OCI-LY1 (cell line): ENCODE results near the gene MPST.

ENCODE experiments used
- H2AFZ ChIP-seq: fragments of 200-600 bp; sonication (generic), shearing (Covaris generic); 2 replicates; pipeline ENCODE4 v1.6.0; 2014; ENCODE audit warnings: antibody characterized with exemption, mild to moderate bottlenecking, low read length
- H3F3A ChIP-seq: fragments of 200-600 bp; sonication (generic), shearing (Covaris generic); 2 replicates; pipeline ENCODE4 v1.6.0; 2014; ENCODE audit warnings: mild to moderate bottlenecking, antibody characterized with exemption, low read length, moderate library complexity; ENCODE audit not compliant: insufficient read depth
- H3K27ac ChIP-seq: fragments of 200-600 bp; sonication (generic); 2 replicates; pipeline ENCODE4 v1.5.1; 2014; ENCODE audit warnings: low read length, mixed run types, mild to moderate bottlenecking, low read depth; ENCODE audit not compliant: poor library complexity, severe bottlenecking
- H3K27me3 ChIP-seq: fragments of 200-600 bp; sonication (generic); 2 replicates; pipeline ENCODE4 v1.6.0; 2014; ENCODE audit warnings: antibody characterized with exemption, mild to moderate bottlenecking, low read length, moderate library complexity; ENCODE audit not compliant: insufficient read depth
- H3K36me3 ChIP-seq: fragments of 200-600 bp; sonication (generic); 2 replicates; pipeline ENCODE4 v1.6.1; 2014; ENCODE audit warnings: mild to moderate bottlenecking, antibody characterized with exemption, low read length, moderate library complexity, mixed read lengths; ENCODE audit not compliant: insufficient read depth
- H3K4me1 ChIP-seq: fragments of 200-600 bp; sonication (generic); 2 replicates; pipeline ENCODE4 v1.5.1; 2014; ENCODE audit warnings: mild to moderate bottlenecking, low read length, moderate library complexity; ENCODE audit not compliant: insufficient read depth, severe bottlenecking
- H3K4me2 ChIP-seq: fragments of 200-600 bp; sonication (generic), shearing (Covaris generic); 2 replicates; pipeline ENCODE4 v1.6.1; 2014; ENCODE audit warnings: low read length
- H3K4me3 ChIP-seq: fragments of 200-600 bp; sonication (generic); 2 replicates; pipeline ENCODE4 v1.5.1; 2014; ENCODE audit warnings: low read length, low read depth, mild to moderate bottlenecking, mixed read lengths; ENCODE audit not compliant: poor library complexity, severe bottlenecking
- H3K79me2 ChIP-seq: fragments of 200-600 bp; shearing (Covaris generic); 2 replicates; pipeline ENCODE4 v1.6.1; 2016; ENCODE audit warnings: mixed run types, low read length, mixed read lengths; ENCODE audit not compliant: insufficient read depth
- H3K9ac ChIP-seq: fragments of 200-600 bp; sonication (generic), shearing (Covaris generic); 2 replicates; pipeline ENCODE4 v1.6.1; 2014; ENCODE audit warnings: mild to moderate bottlenecking, low read length, mixed read lengths
- H3K9me2 ChIP-seq: fragments of 200-600 bp; sonication (generic), shearing (Covaris generic); 2 replicates; pipeline ENCODE4 v1.6.1; 2014; ENCODE audit warnings: low read depth, mild to moderate bottlenecking, low read length, mixed read lengths
- H3K9me3 ChIP-seq: fragments of 200-600 bp; shearing (Covaris generic); 2 replicates; pipeline ENCODE4 v1.6.1; 2014; ENCODE audit warnings: low read length, mixed read lengths
- H4K20me1 ChIP-seq: fragments of 200-600 bp; sonication (generic), shearing (Covaris generic); 2 replicates; pipeline ENCODE4 v1.6.0; 2016; ENCODE audit warnings: mild to moderate bottlenecking, low read length; ENCODE audit not compliant: insufficient read depth
- EZH2 ChIP-seq: fragments of 200-600 bp; sonication (generic), shearing (Covaris generic); IDR thresholded peaks from 2 replicates; pipeline ENCODE4 v1.8.0; 2017; ENCODE audit warnings: borderline replicate concordance, mixed run types, mild to moderate bottlenecking, antibody characterized with exemption, low read length, moderate library complexity, mixed read lengths
- TF ChIP-seq, protein P1 (sequence below): fragments of 200-600 bp; sonication (generic), shearing (Covaris generic); IDR thresholded peaks from 2 replicates; pipeline ENCODE4 v1.5.1; 2017; ENCODE audit warnings: mild to moderate bottlenecking, antibody characterized with exemption, low read length, moderate library complexity, mixed read lengths

Gene MPST

DNA sequence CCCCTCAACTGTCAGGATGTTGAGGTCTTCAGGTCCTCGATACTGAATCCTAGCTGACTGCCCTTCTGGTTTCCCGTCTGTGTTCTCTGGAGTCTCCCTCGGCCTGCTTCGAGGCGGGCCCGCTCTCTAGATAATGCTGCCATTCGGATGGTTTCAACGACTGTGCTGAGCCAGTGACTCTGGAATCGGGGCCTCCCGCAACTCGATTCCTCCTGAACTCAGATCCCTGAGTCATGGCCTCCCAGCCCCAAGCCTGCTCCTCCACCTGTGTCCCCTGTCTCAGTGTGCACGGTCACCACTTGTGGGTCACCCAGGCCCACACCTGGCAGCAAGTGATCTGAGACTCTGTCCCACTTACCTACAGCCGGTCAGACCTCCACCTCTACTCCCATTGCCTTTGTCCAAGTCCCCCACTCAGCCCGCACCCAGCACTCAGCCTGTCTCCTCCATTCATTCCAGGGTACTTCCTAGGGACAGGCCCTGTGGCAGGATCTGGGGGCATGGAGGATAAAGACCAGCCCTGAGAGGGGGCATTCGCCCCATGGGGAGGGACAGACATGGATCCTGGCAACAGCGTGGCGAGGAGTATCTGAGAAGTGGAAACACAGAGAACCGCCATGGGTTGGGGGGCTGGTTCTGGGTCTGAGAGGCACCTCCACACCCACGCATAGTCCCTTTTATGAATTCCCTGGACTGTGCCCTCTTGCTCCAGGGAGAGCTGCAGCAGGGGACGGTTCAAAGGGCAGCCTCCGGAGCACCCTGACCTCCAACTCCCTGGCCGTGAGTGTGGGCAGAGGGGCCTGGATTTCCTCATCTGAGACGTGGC is 14.3 kb downstream of the MPST start:
- no peak overlapping the region for H3K9ac ChIP-seq

DNA sequence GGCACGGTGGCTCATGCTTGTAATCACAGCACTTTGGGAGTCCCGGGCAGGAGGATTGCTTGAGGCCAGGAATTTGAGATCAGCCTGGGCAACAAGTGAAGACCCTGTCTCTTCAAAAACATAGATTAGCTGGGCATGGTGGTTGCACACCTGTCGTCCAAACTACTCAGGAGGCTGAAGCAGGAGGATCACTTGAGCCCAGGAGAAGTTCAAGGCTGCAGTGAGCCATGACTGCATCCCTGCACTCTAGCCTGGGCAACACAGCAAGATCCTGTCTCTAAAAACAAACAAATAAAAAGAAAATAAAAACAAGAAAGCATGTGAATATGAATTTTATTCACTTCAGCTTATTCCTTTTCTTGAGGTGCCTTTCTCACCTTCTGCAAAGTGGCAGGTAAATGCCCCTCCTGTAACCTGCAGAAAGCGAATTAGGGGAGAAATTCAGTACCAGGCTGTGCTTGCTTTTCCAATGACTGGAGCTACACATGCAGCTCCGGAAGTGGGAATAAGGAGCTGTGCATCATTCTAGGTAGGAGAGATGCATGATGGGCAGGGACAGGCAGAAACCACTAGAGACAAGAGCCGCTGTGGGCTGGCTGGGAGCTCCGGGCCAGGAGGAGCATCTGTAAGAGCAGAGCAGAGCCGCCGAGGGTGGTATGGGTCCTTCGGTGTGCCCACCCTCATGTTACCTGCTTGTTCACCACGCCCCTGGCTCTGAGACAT is 17.3 kb downstream of the MPST start:
- no peaks in the 10 kb centered on the region for H3K27me3 ChIP-seq
- TF ChIP-seq EZH2, result no peak
- TF ChIP-seq, protein P1, sequence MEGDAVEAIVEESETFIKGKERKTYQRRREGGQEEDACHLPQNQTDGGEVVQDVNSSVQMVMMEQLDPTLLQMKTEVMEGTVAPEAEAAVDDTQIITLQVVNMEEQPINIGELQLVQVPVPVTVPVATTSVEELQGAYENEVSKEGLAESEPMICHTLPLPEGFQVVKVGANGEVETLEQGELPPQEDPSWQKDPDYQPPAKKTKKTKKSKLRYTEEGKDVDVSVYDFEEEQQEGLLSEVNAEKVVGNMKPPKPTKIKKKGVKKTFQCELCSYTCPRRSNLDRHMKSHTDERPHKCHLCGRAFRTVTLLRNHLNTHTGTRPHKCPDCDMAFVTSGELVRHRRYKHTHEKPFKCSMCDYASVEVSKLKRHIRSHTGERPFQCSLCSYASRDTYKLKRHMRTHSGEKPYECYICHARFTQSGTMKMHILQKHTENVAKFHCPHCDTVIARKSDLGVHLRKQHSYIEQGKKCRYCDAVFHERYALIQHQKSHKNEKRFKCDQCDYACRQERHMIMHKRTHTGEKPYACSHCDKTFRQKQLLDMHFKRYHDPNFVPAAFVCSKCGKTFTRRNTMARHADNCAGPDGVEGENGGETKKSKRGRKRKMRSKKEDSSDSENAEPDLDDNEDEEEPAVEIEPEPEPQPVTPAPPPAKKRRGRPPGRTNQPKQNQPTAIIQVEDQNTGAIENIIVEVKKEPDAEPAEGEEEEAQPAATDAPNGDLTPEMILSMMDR, result no peak
- no peak overlapping the region for H3K4me2 ChIP-seq
- no peaks in the 10 kb centered on the region for H3K79me2 ChIP-seq
- no peaks in the 10 kb centered on the region for H3K9me3 ChIP-seq
- no peaks in the 10 kb centered on the region for H3K4me1 ChIP-seq
- no peaks in the 10 kb centered on the region for H3F3A ChIP-seq
- H4K20me1 ChIP-seq, result no peaks in the 10 kb centered on the region
- H3K4me3 ChIP-seq, result no peak overlapping the region
- no peak overlapping the region for H2AFZ ChIP-seq
- no peaks in the 10 kb centered on the region for H3K36me3 ChIP-seq
- H3K9me2 ChIP-seq, result no peaks in the 10 kb centered on the region
- H3K9ac ChIP-seq, result no peak overlapping the region
- no peak overlapping the region for H3K27ac ChIP-seq

More for the DNA sequence above, 14.3 kb downstream of the MPST start:
- Histone ChIP-seq H3K79me2 (no peaks in the 10 kb centered on the region), H3K27ac (no peak overlapping the region), H3K9me3 (no peaks in the 10 kb centered on the region), H3K4me1 (no peaks in the 10 kb centered on the region), H3K9me2 (no peaks in the 10 kb centered on the region), H3F3A (no peaks in the 10 kb centered on the region), H2AFZ (no peak overlapping the region), H3K4me3 (no peak overlapping the region), H3K4me2 (no peak overlapping the region), H3K36me3 (no peaks in the 10 kb centered on the region), H3K27me3 (no peaks in the 10 kb centered on the region; the same call in 1 of the 2 replicates), H4K20me1 (no peaks in the 10 kb centered on the region)
- no peak for TF ChIP-seq EZH2
- TF ChIP-seq, protein P1, result no peak

GRCh38 chr22:37037669-37038068 is 18.1 kb downstream of the MPST start:
- no peak overlapping the region for H3K4me3 ChIP-seq
- no peak overlapping the region for H3K4me2 ChIP-seq
- no peak overlapping the region for H2AFZ ChIP-seq
- H3K9me3 ChIP-seq, result no peaks in the 10 kb centered on the region
- no peaks in the 10 kb centered on the region for H3K27me3 ChIP-seq
- no peaks in the 10 kb centered on the region for H4K20me1 ChIP-seq
- H3K36me3 ChIP-seq, result no peaks in the 10 kb centered on the region
- no peaks in the 10 kb centered on the region for H3F3A ChIP-seq
- H3K27ac ChIP-seq, result no peak overlapping the region
- no peaks in the 10 kb centered on the region for H3K4me1 ChIP-seq
- no peaks in the 10 kb centered on the region for H3K79me2 ChIP-seq
- no peaks in the 10 kb centered on the region for H3K9me2 ChIP-seq
- no peak for TF ChIP-seq EZH2
- TF ChIP-seq, protein P1, result no peak
- no peak overlapping the region for H3K9ac ChIP-seq
